GM15510 (cell line): ENCODE measurements around the gene CNIH2.
A peak's percentile ranks its signal among the peaks of the same experiment; 100 is the strongest.

ENCODE experiments used
- POLR2A ChIP-seq: IDR thresholded peaks from 3 replicates; pipeline ENCODE4 v1.6.1; 2011; ENCODE audit warnings: borderline replicate concordance; ENCODE audit not compliant: insufficient read length; ENCODE audit errors: extremely low read depth

The CNIH2 gene

GRCh38 chr11:66281001-66281400, 3.0 kb downstream of the CNIH2 start:
- TF ChIP-seq POLR2A: no peak

- TF ChIP-seq POLR2A: no peak
Observed at GRCh38 chr11:66281776-66282467, 3.9 kb downstream of the CNIH2 start.

GRCh38 chr11:66282468-66283455, 4.8 kb downstream of the CNIH2 start:
- peak; percentile 32 for TF ChIP-seq POLR2A

- no peak for TF ChIP-seq POLR2A
Observed at GRCh38 chr11:66283461-66284105, 5.6 kb downstream of the CNIH2 start.

GRCh38 chr11:66284526-66285078, 6.6 kb downstream of the CNIH2 start:
- no peak for TF ChIP-seq POLR2A

GRCh38 chr11:66285250-66285947, 7.4 kb downstream of the CNIH2 start:
- TF ChIP-seq POLR2A: no peak

- no peak for TF ChIP-seq POLR2A
Observed at GRCh38 chr11:66286699-66287098, 8.7 kb downstream of the CNIH2 start.

- no peak for TF ChIP-seq POLR2A
Observed at GRCh38 chr11:66287211-66287888, 9.4 kb downstream of the CNIH2 start.

- no peak for TF ChIP-seq POLR2A
Observed at GRCh38 chr11:66287889-66288670, 10.1 kb downstream of the CNIH2 start.

GRCh38 chr11:66288671-66289547, 10.9 kb downstream of the CNIH2 start, which contains the start of gene YIF1A:
TSS of gene YIF1A (minus strand) at chr11:66289143. CDS start at chr11:66288985, 158 bp downstream.
- TF ChIP-seq POLR2A: peak; percentile 88

- no peak for TF ChIP-seq POLR2A
Observed at GRCh38 chr11:66289548-66290329, 11.8 kb downstream of the CNIH2 start.
